Superior temporal gyrus (tissue), 1 donor: ENCODE results near the gene CEP89.
"Not testable (repeated sequence)": the region's sequence is repeated elsewhere in the genome, so short reads cannot be mapped to it uniquely, and the experiment has no call there.

Experiments
- DNase-seq: peaks from one replicate; pipeline ENCODE4 v3.0.0-alpha.2; 2016; ENCODE audit errors: extremely low spot score

Gene CEP89

DNA sequence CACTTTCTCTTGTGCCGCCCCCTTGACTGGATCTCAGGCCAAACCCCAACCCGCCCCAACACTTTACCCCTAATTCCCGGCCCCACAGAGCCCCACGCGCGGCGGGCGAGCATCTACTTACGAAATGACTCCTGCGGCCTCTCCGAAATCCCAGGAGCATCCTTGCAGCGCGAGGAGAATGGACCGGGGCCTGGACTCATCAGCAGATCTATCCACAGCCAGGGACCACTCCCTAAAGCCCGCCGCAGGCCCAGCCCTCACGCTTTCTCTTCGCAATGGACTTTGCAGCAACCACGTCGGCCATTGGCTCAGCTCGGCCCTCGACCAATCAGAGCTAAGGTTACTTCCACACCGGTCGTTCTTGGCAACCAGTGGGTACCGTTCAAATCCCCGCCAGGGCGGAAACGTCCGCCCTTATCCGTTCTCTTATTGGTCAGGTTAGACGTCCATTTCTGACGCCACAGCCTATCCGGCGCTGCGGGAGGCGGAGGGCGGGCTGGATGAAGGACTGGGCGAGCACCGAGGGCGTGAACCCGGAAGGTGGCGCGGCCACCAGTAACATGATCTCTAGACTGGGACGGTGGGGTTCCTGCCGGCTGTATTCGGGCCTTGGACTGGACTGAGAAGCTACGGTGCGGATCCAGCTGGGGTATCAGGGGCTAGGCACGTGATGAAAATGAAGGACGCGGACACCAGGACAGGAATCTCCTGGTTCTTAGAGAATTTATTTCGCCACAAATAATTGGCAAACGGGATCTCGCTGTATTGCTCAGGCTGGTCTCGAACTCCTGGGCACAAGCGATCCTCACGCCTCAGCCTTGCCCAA, at the start of gene CEP89, which contains the start of gene FAAP24:
TSS of gene CEP89 (minus strand) at position 244 of the 826 bp plus-strand sequence. CDS start at position 160, 84 bp downstream.
TSS of gene FAAP24 (plus strand) at position 528 of the 826 bp plus-strand sequence. CDS start 955 bp downstream, outside the sequence.
- peak; percentile 100 for DNase-seq

DNA sequence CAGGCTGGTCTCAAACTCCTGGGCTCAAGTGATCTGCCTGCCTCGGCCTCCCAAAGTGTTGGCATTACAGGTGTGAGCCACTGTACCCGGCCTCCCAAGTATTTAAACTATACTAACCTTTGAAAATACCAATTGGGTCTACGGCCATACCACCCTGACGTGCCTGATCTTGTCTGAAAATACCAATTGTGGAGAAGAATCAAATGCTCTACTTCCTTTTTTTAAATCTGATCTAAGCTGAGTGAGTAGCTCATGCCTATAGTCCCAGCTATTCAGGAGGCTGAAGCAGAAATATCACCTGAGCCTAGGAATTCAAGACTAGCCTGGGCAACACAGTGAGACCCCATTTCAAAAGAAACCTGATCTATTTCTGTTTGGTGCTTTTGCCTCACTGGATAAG, 39.1 kb upstream of the CEP89 start:
- not testable (repeated sequence) for DNase-seq

DNA sequence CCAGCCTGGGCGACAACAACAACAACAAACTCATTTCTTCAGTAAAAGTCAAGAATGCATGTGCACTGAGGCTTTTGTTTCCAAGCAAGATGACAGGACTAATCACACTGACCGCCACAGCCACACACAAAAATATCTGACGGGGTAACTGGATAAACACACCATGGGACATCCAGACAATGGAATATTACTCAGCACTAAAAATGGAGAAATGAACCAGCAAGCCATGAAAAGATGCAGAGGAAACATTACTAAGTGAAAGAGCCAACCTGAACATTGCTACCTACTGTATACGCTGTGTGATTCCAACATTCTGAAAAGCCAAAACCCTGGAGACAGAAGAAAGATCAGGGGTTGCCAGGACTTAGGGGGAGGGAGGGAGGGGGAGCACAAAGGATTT, 37.0 kb upstream of the CEP89 start:
- DNase-seq: no peak

DNA sequence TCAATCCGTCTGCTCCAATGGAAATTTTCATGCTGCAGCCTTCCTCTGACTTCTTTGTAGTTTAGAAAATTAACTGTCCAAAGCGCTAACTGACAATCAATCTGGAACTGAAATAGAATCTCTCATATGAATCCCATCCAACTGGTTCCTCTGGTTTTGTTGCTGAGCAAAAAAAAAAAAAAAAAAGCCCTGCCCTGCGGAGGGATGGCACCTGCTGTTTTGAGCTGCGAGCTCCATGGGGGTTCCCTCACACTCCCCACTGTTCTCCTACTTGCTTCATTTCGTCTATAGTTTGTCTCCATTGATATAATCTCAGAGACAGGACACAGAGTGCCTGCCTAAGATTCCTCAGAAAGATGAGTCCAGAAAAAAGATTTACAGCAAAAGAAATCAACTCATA, 33.7 kb upstream of the CEP89 start:
- no peak for DNase-seq

DNA sequence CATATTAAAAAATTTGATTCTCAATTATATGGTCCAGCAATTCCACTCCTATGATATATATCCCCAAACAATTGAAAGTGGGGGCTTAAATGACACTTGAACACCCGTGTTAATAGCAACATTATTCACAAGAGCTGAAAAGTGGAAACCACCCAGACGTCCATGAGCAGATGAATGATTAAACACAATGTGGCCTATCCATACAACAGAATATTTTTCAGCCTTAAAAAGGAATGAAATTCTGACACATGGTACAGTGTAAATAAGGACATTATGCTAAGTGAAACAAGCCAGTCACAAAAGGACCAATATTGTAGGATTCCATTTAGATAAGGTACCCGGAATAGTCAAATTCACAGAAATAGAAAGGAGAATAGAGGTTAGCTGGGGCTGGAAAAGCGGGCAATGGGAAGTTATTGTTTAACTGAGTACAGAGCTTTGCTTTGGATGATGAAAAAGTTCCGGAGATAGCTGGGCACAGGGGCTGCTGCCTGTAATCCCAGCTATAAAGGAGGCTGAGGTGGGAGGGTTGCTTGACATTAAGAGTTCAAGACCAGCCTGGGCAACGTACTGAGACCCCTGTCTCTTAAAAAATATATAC, 31.8 kb upstream of the CEP89 start:
- DNase-seq: not testable (repeated sequence)

DNA sequence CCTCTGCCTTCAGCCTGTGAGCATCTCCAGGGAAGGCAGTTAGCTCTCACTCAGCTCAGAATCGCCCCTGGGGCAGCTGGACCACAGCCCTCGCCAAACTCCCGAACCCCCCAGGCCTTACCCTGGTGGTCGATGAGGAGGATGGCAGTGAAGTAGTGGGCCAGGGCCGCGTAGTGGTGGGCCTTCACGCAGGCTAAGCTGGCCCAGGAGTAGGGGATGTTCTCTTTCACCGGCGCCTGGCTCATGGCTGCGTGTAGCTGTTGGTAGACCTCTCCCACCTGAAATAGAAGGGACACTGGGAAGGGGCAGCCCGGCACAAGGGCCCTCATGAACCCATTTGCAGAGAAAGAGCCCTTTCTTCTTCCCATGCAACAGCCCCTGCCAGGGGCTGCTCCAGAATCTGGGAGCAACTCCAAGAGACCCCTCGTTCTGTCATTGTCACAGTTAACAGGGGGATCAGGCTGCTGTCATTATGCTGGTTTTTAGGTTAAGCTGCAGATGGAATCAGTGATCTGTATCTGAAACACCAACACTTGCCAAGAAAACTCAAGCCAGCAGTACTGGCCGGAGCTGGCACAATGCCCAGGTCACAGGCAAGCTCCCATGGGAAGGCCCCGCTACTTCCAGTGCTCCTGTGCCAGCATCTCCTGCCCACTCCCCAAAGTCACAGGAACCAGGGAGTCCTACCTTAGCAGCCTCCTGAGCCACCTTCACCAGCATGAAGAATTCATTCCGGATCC, 30.5 kb upstream of the CEP89 start:
- peak; percentile 9 for DNase-seq

DNA sequence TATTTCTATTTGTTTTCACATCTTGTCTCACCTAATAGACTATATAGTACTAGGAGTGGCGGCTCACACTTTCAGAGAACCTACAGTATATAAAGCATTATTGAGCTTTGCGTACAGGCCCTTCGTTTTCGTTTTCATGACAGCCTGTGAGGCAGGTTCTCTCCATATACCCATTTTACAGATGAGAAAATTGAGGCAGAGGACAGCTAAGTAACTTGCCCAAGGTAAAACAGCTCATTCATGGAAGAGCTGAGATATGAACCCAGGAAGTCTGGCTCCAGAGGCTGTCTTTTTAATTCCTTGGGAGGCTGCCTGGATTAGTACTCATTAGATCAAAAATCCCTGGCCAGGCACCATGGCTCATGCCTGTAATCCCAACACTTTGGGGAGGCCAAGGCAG, 29.2 kb upstream of the CEP89 start:
- no peak for DNase-seq

DNA sequence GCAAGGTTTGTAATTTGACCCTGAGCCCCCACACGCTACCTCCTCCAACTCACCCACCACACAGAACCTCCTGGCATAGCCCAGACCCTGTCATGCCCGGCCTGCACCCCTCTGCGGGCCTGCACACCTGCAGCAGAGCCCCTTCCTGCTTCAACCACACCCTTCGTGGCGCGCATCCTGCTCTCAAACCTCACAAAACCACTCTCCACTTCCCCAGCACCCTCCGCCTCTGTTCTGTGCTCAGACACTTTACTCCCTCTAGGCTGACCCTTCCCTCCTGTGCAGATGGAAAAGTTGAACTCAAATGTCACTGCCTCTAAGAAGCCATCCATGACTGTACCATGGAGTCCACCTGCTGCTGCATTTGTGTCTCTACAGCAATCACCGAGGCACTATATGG, 28.8 kb upstream of the CEP89 start:
- no peak for DNase-seq

DNA sequence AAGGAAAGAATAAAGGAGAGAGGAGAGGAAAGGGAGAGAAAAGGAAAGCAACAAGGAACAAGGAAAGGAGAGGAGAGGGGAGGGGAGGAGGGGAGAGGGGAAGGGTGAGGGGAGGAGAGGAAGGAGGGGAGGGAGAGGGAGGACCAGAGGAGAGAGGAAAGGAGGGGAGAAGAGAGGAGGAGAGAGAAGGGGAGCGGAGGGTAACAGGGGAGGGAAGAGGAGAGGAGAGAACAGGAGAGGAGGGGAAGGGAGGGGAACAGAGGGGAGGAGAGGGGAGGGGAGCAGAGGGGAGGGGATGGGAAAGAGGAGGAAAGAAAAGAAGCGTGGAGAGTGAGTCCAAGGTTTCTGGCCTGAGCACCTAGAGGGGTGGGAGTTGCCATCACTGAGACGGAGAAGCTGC, 27.0 kb upstream of the CEP89 start:
- DNase-seq: no peak

DNA sequence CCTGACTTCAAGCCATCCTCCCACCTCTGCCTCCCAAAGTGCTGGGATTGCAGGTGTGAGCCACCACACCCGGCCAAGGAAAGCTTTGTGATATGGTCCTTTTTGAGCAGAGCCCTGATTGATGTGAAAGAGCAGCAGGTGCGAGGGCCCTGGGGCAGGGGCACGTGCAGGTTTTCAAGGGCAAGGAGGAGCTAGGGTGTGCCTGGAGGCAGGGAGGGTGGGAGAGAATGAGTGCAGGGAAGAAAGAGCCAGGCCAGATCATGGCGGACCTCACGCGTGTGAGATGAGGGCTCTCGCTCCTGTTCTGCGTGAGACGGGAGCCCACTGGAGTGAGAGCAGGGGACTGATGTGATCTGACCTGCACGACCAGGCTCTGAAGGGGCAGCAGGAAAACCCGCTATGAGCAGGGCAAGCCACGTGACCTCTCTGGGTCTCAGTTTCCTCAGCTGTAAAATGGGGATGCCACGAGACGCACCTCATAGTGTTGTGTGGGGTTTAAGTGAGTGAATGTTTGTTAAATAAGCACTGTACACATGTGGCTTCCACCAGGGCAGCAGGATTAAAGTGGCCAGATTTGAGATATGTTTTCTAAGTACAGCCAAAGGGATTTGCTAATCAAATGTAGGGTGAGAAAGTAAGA, 26.1 kb upstream of the CEP89 start:
- no peak for DNase-seq

DNA sequence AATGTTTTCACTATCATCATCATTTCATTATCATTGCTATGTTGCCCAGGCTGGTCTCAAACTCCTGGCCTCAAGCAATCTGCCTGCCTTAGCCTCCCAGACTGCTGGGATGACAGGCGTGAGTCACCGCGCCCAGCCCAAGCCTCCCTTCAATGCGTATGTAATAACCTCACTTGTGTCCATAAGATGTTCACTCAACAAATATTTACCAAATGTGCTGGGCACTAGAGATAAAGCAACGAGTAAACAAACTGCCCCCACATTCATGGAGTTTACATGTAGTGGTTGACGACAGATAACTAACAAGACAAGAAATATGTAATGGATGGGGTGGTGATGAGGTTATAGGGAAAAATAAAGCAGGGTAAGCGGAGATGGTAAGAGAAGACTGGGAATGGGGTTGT, 25.3 kb upstream of the CEP89 start:
- DNase-seq: not testable (repeated sequence)

DNA sequence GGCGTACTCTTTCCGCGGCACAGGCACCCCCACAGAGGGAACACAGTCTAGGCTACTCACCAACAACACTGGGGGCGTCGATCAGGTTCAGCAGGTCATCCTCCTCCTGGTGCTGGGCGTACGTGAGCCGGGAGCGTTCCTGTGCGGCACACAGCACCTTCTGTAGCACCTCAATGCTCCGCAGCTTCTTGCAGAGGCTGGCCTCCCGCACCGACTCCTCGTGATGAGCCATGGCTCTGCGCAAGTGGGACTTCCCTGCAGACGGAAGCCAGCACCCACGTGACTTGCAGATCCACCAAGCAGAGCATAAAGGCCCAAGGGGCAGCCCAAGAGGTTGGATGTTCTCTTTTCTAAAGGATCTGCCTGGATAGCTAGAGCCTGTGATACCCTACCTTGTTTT, 24.2 kb upstream of the CEP89 start:
- DNase-seq: not testable (repeated sequence)

DNA sequence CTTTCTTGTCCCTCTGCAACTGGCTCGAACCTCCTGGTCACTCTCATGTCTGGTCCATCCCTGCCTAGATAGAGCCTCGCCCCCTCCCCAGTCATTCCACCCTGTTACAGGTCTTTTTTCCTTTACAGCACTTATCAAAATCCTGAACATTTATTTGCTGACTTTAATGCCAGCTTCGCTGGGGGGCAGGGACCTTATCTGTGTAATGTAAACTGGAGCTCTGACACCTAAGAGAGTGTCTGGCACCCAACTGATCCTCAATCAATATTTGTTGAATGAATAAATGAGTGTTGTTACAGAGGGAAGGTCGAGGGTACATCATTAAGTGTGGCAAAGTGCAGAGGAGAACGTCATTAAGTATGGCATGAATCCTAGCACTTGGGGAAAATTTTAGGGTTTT, 17.0 kb upstream of the CEP89 start:
- DNase-seq: no peak

DNA sequence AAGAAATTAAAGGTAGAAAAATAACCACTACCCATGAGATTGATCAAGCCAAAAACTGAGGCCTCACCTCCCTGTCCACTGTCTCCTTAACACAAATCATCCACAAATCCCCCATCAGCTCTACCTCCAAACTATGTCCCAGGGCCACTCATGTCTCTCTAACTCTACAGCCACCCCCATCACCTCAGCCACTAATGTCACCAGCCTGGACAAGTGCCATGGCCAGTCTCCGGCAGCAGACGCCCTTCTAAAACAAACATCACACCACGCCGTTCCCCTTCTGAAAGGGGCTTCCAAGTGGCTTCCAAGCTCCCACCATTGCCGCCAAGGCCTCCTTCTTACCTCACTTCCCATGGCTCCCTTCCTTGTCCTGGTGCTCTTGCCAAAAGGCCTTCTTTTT, 16.5 kb upstream of the CEP89 start:
- DNase-seq: not testable (repeated sequence)

DNA sequence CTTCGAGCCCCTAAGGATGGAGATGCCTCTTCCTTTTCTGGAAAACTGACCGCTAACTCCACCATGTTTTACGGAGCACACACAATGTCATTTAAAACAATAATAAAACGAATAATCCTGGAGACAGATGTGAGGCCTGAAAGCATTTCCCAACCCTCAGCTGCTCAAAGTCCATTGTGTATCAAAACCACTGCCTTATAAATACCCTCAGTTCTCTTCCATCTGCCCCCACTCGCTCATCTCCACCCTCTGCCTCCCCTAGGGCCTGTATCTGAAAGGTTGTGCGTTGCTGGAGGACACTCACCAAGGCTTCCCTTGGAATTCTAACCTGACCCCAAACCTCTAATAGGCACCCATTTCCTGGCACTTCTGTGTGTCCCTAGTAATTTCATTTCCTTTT, 10.7 kb upstream of the CEP89 start:
- not testable (repeated sequence) for DNase-seq

DNA sequence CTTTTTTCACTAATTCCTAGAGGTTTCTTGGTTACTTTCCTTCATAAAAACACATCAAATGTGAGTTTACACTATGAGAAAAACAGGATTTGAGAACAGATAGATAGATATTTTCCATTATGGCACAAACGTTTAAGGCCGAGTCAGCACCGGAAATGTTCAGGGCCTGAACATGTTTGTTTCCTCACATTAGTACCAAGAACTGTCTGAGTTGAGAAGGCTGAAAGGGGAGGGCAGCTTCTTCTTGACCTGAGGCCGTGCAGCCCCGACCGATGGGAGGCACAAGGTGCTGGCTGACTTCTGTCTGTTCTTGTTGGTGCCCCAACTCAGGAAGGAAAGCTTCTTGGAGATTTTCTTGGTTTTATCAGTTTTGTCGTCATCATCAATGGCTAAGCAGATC, 8.0 kb upstream of the CEP89 start:
- DNase-seq: not testable (repeated sequence)

DNA sequence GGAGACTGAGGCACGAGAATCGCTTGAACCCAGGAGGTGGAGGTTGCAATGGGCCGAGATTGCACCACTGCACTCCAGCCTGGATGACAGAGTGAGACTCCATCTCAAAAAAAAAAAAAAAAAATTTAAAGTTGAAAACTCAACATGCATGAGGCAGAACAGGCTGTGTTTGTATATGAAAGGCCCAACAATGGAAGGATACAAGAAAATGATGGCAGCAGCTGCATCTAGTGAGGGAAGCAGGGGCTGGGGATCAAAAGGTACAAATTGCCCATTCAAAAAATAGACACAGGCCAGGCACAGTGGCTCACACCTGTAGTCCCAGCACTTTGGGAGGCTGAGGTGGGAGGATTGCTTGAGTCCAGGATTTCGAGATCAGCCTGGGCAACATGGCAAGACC, 6.1 kb upstream of the CEP89 start:
- not testable (repeated sequence) for DNase-seq

DNA sequence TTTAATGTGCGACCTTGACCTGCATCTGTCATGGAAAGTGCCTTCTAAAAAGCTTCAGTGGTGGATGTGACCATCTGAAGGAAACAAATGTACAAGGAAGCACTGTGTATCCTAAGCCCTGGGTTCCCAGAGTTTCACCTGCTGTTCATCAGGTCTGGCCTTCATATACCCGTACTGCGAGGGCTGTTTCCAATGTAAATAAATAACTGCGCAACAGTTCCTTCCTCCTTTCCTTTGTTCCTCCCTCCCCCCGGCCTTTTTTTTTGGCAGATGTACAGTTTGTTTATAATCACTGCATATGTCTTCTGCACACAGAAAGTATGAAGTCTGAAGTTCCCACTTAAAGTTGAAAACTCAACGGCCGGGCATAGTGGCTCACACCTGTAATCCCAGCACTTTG, 5.5 kb upstream of the CEP89 start:
- DNase-seq: no peak

DNA sequence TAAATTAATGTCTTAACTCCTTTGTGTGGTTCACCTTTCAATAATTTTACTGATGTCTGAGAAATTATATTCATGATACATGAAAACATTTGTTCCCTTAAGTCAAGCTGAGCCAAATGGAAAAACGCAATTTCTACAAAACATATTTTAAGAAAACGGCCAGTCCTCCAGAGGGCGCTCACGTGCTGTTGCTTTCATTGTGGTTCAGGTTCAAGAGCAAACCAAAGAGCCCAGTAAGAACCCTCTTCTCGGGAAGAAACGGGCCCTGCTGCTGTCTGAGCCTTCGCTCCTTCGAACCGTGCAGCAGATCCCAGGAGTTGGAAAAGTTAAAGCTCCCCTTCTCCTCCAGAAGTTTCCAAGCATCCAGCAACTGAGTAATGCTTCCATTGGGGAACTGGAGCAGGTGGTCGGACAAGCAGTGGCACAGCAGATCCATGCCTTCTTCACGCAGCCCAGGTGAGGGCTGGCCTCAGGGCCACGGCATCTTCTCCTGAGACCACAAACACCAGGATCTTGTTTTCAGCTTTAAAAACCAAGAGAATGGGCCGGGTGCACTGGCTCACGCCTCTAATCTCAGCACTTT, 4.6 kb upstream of the CEP89 start:
- DNase-seq: peak; percentile 85

DNA sequence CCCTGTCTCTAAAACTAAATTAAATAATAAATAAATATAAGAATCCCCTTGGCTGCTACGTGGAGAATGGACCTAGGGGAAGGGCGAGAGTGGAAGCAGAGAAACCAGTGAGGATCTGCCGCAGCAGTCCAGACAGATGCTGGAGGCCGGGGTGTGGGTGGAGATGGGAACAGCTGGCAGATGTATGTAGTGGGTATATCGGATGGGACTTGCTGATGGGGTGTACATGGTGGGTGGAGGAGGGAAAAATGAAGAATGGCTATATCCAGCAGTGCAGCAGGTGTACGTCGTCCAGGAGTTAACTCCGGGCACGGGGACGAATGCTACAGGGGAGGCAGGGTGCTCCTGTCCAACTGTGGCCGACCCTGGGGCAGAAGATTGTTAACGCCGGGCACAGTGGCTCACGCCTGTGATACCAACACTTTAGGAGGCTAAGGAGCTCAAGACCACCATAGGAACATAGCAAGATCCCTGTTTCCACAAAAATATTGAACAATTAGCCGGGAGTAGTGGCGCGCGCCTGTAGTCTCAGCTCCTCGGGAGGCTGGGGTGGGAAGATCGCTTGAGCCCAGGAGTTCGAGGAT, 654 bp downstream of the CEP89 start:
- no peak for DNase-seq

DNA sequence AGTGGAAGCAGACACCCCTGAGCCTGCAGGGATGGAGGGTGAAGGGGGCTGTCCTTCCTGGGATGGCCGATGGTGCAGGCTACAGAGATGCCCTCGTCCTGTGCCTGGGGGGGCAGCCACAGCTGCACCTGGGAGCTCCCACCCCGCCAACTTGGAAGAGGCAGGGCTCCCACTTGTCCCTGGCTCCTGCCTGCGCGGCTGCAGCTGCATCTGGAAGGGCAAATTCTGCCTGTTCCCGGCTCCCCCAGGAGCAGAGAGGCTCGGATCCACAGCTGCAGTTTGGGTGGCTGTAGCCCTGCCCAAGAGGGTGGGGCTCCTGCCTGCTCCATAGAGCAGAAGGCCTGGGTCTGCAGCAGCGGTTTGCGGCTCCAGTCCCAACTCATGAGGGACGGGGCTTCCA, 2.2 kb downstream of the CEP89 start:
- DNase-seq: no peak
